GM19455 (cell line): ENCODE results near the gene ARMS2.

Experiments used
- ATAC-seq: cut with Tn5 transposase; IDR thresholded peaks from one replicate; pipeline ENCODE4 v1.9.1; 2021; ENCODE audit not compliant: unreplicated experiment

ARMS2 gene

DNA sequence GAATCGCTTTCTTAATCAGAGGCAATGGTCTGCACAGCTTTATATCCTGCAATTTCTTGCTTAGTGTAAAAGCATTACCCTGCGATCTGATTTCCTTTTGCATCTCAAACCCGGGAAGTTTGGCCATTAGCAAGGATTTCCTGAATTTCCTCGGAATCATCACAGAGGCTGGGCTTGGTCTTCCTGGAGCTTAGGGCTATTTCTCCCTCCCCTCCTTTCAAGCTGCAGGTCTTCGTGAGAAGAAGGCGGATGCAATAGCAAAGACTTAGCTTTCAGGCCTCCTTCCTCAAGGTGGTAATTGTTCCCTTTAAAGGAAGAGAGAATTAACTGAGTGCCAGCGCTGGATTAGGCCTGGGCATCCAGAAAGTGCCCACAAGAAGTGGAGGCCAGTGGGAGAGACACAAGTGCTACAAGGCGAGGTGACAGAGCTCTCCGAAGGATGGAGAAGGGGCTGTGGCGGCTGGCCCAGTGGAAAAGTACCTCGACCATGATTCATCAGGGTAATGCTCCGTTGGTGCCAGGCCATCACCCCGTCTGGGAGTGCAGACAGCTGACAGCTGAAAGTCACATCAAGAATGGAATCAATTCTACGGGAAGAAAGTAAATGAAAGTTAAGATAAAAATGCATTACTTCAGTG is 4.0 kb upstream of the ARMS2 start:
- no peak for ATAC-seq

DNA sequence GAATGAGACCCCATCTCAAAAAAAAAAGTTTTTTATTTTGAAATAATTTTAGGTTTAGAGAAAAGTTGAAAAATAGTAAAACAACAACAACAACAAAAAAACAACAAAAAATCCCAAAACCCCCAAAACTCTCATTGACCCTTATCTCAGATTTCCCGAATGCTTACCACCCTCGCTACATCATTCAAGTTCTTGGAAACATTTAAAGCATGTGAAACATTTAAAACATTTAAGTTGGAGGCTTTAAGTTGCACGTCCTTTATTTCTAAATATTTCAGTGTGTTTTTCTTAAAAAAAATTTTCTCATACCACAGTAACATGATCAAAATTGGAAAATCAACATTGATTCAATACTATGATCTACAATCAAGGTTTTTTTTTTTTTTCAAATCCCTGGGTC is 382 bp upstream of the ARMS2 start:
- ATAC-seq = no peak

DNA sequence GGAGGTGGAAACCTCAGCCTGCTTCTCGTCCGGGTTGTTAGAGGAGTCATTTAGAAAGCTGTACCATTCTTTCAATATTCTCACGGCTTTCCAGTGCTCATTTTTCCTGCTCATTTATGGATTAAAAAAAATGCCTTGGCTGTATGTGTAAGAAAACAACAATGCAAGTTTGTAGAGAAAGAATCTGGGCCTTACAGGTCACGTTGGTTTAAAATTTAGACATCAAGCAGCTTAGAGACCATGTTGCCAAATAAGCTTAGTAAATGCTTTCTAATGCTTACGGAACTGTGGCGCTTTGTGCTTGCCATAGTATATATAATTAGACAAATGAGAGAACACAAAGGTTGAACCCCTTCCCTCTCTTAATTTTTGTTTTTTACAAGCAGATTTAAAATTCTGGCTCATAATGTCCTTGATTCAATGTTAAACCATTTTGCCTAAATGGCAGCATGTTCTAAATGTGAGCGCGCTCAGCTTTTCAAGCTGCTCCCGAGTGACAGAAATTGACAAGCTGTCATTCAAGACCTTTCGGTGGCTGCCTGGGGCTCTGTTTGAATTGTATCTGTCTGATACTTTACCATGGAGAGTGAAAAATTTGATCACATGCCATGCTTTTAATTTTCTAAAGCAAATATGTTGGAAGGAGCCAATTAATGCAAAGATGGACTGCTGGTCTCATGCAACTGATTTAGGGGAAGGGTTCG is 1.1 kb downstream of the ARMS2 start:
- no peak for ATAC-seq

DNA sequence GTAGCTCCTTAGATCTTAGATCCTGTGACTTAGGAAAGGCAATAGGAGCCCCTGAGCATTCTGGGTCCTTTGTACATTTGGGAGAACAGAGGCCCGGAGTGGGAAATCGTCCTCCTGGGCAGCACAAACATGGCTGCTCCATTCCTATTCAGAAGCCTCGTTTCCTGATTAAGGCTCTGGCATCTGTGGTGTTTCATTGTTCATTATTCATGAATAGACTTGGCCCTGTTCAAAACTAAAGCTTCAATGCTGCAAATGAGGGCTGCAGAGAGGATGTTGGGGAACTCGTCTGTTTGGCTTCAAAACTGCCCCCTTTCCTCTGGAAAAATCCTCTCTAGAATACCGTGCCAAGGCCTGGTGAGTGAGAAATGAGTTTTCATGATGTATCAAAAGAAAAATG is 3.5 kb downstream of the ARMS2 start:
- ATAC-seq = no peak

DNA sequence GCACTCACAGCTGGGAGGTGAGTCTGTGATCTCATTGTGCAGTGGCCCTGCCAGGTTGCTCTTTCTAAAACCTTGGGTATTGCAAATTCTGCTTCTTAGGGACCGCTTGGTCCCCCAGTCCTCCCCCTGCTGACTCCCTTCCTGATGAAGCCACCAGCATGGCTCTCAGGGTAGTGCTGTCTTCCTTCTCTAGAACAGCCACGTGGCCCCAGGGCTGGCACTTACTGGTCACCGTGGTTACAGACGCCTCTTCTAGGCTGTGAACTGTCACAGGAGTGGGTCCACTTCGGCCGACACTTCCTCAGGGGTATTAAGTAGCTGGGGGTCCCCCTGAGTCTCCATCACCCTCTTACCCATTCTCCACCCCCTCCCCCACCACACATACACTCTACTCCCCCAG is 4.2 kb downstream of the ARMS2 start:
- ATAC-seq = no peak

DNA sequence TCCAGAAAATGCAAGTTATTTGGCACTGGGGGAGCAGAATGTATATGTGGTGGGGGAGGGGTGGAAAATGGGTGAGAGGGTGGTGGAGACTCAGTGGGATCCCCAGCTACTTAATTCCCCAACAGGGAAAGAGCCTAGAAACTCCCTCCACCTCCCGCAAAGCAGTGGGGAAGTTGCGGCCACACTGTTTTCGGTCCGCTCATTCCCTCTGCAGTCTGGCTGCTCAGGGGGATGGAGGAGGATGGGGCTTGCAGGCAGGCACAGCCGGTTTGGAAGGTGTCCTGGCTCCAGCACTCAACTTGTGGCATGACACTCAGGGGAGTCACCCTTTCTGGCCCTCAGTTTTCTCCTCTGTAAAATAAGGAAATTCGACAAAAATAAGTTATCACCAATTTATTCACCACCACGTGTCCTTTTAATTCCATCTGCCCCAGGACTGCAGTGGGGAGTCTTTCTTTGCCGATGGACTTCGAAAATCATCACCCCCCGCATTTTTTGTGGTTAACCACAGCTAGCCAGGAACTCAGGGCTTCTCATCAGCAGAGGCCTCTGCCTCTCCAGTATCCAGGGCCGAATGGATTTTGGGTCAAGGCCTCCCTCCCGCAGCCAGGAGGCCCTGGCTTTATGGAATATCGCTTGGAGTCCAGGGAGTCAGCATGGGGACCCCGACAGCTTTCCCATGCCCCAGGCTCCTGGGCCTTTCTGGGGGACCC is 5.3 kb downstream of the ARMS2 start:
- no peak for ATAC-seq

DNA sequence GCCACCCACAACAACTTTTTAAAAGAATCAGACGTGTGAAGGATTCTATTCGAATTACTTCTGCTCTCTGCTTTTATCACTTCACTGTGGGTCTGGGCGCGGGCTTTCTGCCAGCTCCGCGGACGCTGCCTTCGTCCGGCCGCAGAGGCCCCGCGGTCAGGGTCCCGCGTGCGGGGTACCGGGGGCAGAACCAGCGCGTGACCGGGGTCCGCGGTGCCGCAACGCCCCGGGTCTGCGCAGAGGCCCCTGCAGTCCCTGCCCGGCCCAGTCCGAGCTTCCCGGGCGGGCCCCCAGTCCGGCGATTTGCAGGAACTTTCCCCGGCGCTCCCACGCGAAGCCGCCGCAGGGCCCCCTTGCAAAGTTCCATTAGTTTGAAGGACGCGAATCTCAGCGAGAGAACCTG is 6.4 kb downstream of the ARMS2 start:
- no peak for ATAC-seq

DNA sequence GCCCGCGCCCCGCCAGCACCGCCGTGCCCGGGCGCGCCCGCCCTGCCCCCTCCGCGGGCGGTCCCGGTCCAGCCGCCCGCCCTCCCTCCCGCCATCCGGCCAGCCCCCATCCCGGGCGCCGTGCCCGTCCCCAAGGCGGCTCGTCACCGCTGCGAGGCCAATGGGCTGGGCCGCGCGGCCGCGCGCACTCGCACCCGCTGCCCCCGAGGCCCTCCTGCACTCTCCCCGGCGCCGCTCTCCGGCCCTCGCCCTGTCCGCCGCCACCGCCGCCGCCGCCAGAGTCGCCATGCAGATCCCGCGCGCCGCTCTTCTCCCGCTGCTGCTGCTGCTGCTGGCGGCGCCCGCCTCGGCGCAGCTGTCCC is 6.9 kb downstream of the ARMS2 start, which contains the start of gene HTRA1:
TSS of gene HTRA1 (plus strand) at position 187 of the 362 bp plus-strand sequence. CDS start at position 287, 100 bp downstream.
- ATAC-seq = no peak

DNA sequence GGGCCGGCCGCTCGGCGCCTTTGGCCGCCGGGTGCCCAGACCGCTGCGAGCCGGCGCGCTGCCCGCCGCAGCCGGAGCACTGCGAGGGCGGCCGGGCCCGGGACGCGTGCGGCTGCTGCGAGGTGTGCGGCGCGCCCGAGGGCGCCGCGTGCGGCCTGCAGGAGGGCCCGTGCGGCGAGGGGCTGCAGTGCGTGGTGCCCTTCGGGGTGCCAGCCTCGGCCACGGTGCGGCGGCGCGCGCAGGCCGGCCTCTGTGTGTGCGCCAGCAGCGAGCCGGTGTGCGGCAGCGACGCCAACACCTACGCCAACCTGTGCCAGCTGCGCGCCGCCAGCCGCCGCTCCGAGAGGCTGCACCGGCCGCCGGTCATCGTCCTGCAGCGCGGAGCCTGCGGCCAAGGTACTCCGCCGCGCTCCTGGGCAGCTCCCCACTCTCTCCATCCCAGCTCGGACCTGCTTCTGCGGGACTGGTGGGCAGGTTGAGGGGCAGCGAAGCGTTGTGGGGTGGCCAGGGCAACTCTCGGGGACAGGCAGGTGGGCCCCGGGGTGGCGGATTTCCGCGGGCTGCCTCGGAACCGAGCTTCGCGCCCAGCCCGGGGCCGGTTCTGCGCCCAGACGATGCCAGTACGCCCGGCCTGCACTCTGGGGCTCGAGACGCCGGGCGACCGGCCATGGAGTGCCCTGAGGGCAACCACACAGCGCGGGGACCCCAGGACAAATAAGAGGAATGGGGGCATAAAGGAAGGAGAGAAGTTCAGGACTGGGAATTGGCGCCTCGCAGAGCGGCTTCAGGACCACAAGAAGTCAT is 7.5 kb downstream of the ARMS2 start:
- ATAC-seq = no peak

DNA sequence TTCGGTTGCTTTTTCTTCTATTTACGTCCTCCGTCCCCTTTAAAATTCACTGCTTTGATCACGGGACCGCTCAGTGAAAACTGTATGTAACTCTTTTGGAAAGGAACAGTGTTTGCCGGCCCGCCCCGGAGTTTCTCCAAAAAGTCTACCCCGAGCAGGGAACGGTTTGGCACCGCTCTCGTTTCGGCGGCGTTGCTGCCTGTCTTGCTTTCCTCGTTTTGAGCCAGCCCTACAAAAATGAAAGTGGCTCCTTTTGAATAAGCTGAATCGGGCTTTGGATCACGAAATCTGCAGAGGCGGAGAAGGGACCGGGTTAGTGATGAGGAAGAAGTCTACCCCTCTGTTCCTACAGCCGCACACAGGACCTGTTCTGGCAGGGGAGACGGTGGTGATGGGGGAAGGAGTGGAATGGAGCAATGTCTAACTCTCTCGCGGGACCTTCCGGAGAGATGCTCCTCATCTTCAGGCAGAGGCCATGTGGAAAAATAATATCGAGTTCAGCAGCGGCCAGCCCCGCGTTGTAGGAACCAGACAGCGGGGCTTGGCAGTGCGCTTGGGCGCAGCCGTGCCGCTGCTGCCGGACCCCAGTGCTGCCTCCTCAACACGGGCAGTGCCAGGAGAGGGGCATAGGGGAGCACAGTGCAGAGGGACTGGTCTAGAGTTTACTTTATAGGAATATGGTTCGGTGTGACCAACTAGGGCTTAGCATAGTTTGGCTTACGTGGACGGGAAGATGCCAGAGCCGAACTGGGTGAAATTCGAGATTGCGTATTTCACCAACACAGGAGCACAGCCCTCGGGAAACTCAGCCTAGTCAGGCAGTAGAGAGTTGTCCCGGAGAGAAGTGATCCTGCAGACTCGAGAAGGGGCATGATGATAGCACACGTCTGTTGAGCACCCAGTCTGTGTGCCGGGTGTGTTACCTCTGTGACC is 8.3 kb downstream of the ARMS2 start:
- no peak for ATAC-seq

DNA sequence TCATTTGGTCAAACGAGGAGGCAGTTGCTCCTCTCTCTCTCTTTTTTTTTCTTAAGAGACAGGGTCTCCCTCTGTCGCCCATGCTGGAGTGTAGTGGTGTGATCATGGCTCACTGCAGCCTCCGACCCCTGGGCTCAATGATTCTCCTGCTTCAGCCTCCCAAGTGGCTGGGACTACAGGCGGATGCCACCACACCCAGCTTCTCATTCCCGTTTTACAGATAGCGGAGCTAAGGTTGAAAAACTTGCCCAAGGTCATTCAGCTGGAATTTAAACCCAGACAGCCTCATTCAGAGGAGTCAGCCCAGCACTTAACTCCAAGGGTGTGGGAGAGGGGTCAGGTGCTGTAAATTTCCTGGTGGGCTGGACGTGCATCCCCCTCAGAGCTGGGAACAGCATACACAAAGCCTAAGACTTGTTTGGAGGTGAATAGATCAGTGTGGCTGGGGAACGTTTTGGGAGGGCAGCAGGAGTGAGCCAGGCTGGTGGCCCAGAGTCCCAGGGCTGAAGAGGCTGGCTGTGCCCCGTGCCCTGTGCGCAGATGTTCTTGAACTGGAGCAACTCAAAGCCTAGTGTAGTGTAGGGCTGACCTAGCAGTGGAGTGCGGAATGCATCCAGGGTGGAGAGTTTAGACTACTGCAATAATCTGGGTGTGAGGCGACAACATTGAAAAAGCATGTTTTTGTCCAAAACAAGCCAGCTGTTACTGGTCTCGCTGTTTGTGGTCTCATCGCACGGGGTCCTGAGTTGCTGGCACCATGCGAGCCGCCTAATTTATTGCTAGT is 9.2 kb downstream of the ARMS2 start:
- ATAC-seq = no peak

DNA sequence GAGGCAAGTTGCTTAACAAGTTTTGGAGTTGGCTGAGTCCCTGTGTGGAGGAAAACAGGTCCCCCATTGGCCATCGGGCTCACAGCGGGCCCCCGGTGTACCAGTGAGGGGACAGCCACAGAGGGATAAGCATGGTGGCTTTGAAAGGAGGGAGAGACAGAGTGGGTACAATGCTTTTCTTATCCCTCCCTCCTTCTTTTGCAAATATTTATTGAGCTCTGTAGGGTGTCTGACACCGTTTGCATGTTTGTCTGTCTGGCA is 9.7 kb downstream of the ARMS2 start:
- ATAC-seq = no peak

DNA sequence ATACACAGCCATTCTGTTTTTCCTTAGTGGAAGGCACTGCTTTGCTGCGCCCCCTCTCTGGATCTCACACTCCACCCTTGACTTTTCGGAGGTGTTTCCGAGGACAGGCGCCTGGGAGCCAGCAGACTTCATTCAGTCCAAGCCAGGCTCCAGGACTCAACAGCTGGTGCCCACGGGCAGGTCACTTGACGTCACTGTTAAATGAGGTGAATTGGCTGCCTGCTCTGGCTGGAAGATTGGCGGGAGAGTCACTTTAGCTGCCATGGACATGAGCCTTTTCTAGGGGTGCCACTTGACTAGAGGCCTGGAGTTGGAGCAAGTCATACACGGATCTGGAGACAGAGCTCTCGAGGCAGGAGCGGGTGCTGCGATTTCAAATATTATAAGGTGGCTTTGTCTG is 10.1 kb downstream of the ARMS2 start:
- no peak for ATAC-seq

DNA sequence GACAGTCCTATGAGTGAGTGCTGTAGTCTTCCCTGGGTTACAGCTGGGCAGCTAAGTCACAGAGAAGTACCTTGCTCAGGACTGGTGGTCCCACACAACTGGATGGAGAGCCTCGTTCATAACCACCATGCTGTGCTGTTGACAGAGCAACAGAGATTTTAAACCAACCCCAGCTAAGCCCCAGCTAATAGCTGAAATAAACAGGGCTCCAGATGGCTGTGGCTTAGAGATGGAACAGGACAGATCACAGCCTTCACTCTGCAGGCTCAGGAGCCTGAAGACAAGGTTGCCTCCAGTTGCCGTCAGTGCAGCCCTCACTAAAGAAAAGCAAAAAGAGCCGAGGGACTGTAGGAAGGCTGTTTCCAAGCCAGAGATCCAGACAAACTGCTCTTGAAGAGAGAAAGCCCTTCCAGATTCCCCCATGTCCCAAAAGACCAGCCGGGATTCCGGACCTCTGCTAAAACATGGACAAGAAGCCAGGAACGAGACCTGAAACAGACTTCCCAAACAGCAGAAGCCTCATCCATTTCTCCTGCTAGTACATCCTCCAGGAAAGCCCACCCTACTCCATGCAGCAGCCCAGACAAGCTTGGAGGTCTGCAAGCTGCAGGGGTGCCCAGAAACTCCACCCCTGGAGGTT is 11.1 kb downstream of the ARMS2 start:
- ATAC-seq = no peak

DNA sequence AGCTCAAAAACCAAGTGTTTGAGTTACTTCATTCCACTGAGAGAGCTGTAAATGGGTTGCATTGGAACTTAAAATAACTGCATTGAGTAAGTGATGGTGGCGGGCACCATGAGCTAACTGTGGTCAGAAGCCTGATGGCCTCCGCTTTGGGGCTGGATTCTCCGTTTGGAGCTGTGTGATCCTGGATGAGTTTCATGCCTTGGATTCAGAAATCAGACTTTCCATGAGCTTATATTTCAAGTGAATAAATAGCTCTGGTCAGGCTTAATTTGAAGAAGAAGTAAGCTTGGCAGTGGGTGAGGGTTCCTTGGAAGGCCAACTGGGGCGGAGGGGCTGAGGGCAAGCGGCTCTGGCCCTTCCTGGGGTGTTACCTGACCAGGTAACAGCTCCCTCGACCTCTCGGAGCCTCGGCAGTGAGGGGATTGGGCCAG is 12.5 kb downstream of the ARMS2 start:
- no peak for ATAC-seq

DNA sequence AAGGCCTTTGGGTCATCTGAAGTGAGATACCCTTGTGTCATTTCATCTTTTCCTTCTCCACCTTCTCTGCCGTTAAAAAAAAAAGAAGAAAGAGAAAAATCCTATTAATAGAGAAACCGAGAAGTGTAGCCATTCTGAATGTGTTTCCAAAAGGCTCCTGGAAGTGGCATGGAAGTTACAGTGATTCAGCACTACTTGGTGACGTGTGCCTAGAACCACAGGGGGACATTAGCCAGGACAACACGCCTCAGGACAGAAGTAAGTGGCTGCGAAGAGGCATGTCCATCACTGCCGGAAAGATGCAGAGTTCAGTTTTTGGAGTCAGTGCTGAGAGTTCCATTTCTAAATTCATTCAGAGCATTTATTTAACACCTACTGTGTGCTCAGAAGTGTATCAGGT is 13.2 kb downstream of the ARMS2 start:
- no peak for ATAC-seq

DNA sequence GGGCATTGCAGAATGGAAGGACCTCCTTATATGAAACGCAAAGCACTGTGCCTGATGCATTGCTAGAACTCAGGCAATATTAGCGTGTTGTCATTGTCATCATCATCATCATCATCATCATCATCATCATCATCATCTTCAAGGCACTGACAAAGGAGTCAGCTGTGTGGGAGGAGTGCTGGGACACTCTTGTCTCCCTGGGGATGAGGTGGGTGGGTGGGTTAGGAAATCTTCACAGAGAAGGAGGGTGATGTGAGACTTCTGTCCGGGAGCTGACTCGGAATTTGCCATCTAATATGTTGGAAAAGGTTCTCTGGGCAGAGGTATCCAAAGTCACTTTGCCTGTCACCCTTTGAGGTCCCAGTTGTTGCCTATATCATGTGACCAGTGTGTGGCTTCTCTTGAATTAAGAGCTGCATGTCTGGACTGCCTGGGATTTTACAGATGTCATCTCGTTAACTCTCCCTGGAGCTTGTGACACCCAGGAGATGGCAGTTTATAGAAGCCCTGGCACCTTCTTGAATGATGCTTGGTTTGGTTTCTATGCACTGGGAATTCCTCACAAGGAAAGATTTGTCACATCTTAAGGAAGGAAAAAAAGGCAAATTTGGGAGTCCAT is 14.0 kb downstream of the ARMS2 start:
- no peak for ATAC-seq

DNA sequence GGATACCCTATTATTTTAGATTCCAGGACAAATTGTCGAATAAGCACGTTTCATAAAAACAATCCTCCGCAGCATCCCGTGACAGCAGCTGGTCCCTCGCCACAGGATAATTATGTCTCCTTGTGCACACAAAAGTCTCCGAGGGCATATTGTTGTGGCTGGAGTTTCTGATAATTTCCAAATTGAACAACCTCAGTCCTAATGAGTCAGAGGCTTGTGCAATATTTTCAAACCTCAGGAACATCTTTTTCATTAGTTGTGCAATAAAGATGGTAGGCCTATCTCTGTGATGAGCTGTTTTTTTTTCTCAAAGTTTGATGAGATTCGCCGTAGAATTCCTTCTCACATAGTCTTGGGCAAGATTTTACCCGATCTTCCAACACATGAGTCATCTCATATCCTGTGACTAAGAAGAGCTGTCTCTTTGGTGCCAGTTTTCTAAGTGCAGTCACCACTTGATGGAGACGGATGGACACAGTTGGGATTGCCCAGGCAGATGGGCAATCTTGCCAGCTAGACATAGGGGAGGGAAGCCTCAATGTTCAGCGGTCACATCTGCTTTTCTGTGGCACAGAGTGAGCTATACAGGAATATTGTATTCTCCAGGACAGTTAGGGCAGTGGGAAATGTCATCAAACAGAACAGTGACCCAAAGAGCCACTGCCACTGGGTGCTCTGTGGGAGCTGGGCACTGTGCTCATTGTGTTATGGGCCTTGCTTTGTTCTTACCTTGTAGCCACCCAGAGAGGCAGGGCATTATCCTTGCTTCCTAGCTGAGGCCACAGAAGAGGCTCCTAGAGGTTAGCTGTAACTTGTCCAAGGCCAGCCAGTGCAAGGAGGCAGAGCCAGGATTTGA is 14.7 kb downstream of the ARMS2 start:
- ATAC-seq = no peak
